GM23338 (cell line): ENCODE data around the gene SLC2A11. TPM values are rescaled to one million over a fixed set of nuclear protein-coding genes. Genes with fewer than 3 reads are reported as not detected.

Source experiments
- ATAC-seq: fragments of 200-7000 bp; cut with Tn5 transposase; 3 replicates; pipeline ENCODE4 v1.9.1; 2020
- DNase-seq: peaks from one replicate; pipeline ENCODE4 v3.0.0-alpha.2; 2015; ENCODE audit warnings: low spot score
- H2AFZ ChIP-seq: fragments of 200-600 bp; sonication (generic); 2 replicates; pipeline ENCODE4 v1.8.0; 2016; ENCODE audit warnings: antibody characterized with exemption, mild to moderate bottlenecking, moderate library complexity
- H3F3A ChIP-seq: fragments of 200-600 bp; sonication (generic); replicated peaks from 2 replicates; pipeline ENCODE4 v1.8.0; 2017; ENCODE audit warnings: antibody characterized with exemption, mixed run types, low read depth
- H3K27ac ChIP-seq: fragments of 200-600 bp; sonication (generic); 2 replicates; pipeline ENCODE4 v1.6.1; 2016; ENCODE audit warnings: low read depth
- H3K27me3 ChIP-seq: fragments of 200-600 bp; sonication (generic); 2 replicates; pipeline ENCODE4 v1.8.0; 2016; ENCODE audit warnings: mild to moderate bottlenecking, mixed run types, moderate library complexity; ENCODE audit not compliant: insufficient read depth
- H3K36me3 ChIP-seq: fragments of 200-600 bp; sonication (generic); 2 replicates; pipeline ENCODE4 v1.8.0; 2016; ENCODE audit warnings: mild to moderate bottlenecking; ENCODE audit not compliant: insufficient read depth
- H3K4me1 ChIP-seq: fragments of 200-600 bp; sonication (generic); 2 replicates; pipeline ENCODE4 v1.8.0; 2016; ENCODE audit warnings: mild to moderate bottlenecking, moderate library complexity; ENCODE audit not compliant: insufficient read depth
- H3K4me2 ChIP-seq: fragments of 200-600 bp; sonication (generic); 2 replicates; pipeline ENCODE4 v1.7.1; 2017; ENCODE audit warnings: mixed run types
- H3K4me3 ChIP-seq: fragments of 200-600 bp; sonication (generic); 2 replicates; pipeline ENCODE4 v1.6.1; 2016; ENCODE audit warnings: mixed run types
- H3K79me2 ChIP-seq: fragments of 200-600 bp; sonication (generic); replicated peaks from 2 replicates; pipeline ENCODE4 v1.8.0; 2017; ENCODE audit warnings: mild to moderate bottlenecking; ENCODE audit not compliant: insufficient read depth
- H3K9me2 ChIP-seq: fragments of 200-600 bp; sonication (generic); 2 replicates; pipeline ENCODE4 v1.8.0; 2017; ENCODE audit not compliant: insufficient read depth
- H4K20me1 ChIP-seq: fragments of 200-600 bp; sonication (generic); replicated peaks from 2 replicates; pipeline ENCODE4 v1.8.0; 2017; ENCODE audit warnings: mild to moderate bottlenecking; ENCODE audit not compliant: insufficient read depth
- H3K27ac Mint-ChIP-seq: 2 replicates; pipeline ENCODE4 v1.8.0; 2020; ENCODE audit warnings: inconsistent platforms, mild to moderate bottlenecking, moderate library complexity, mixed read lengths
- H3K27me3 Mint-ChIP-seq: 3 replicates; pipeline ENCODE4 v1.8.0; 2022; ENCODE audit warnings: low read depth, mild to moderate bottlenecking, moderate library complexity, mixed read lengths, inconsistent platforms; ENCODE audit not compliant: insufficient read depth, poor library complexity
- H3K36me3 Mint-ChIP-seq: 3 replicates; pipeline ENCODE4 v1.8.0; 2021; ENCODE audit warnings: low read depth, mild to moderate bottlenecking, inconsistent platforms, moderate library complexity, mixed read lengths
- H3K4me1 Mint-ChIP-seq: 3 replicates; pipeline ENCODE4 v1.8.0; 2020; ENCODE audit warnings: mild to moderate bottlenecking, inconsistent platforms, mixed read lengths
- H3K4me3 Mint-ChIP-seq: 3 replicates; pipeline ENCODE4 v1.8.0; 2021; ENCODE audit warnings: moderate library complexity, mild to moderate bottlenecking, inconsistent platforms, mixed read lengths
- H3K9me3 Mint-ChIP-seq: 3 replicates; pipeline ENCODE4 v1.8.0; 2020; ENCODE audit warnings: moderate library complexity, mild to moderate bottlenecking, inconsistent platforms, mixed read lengths
- CREB1 ChIP-seq: fragments of 250-450 bp; sonication (Bioruptor Pico); IDR thresholded peaks from 2 replicates; pipeline ENCODE4 v1.5.0; 2020; ENCODE audit warnings: low read depth, mild to moderate bottlenecking, moderate library complexity
- EZH2 ChIP-seq: fragments of 200-600 bp; sonication (generic); IDR thresholded peaks from one replicate; pipeline ENCODE4 v1.8.0; 2017; ENCODE audit warnings: antibody characterized with exemption, mild to moderate bottlenecking, low read depth; ENCODE audit not compliant: unreplicated experiment
- EZH2phosphoT487 ChIP-seq: fragments of 200-600 bp; sonication (generic); IDR thresholded peaks from one replicate; pipeline ENCODE4 v1.8.1; 2018; ENCODE audit warnings: antibody characterized with exemption; ENCODE audit not compliant: unreplicated experiment
- JUNB ChIP-seq: IDR thresholded peaks from one replicate; pipeline ENCODE4 v1.6.1; 2016; ENCODE audit warnings: antibody characterized with exemption; ENCODE audit not compliant: unreplicated experiment
- NANOG ChIP-seq: IDR thresholded peaks from 2 replicates; pipeline ENCODE4 v1.6.1; 2016; ENCODE audit warnings: antibody characterized with exemption, borderline replicate concordance
- STAT1 ChIP-seq: IDR thresholded peaks from one replicate; pipeline ENCODE4 v1.6.1; 2016; ENCODE audit warnings: antibody characterized with exemption; ENCODE audit not compliant: unreplicated experiment
- ZNF331 ChIP-seq: fragments of 250-450 bp; sonication (Bioruptor Pico); IDR thresholded peaks from 2 replicates; pipeline ENCODE4 v1.5.0; 2020; ENCODE audit warnings: low read depth, mild to moderate bottlenecking, moderate library complexity
- polyA plus RNA-seq: library from polyadenylated mRNA; unstranded; fragments of >200 nt; fragmentation: Nextera tagmentation; extraction: Ambion mirVana; gene quantifications from 2 replicates; pipeline ENCODE4 v1.2.1, GENCODE V29; 2016
- total RNA-seq: library from RNA; depleted of rRNA; stranded (reverse); fragments of >200 nt; shearing (Covaris generic); gene quantifications from 2 replicates; pipeline ENCODE4 v1.2.3, GENCODE V29; 2014
- TF ChIP-seq, protein P1 (sequence below), 2 experiments: fragments of 200-600 bp in 1 of 2; sonication (generic) in 1 of 2; conservative IDR thresholded peaks; 2 replicates each; pipeline versions ENCODE4 v1.5.1 to v1.6.1; 2016 to 2017; ENCODE audit warnings: antibody characterized with exemption in 2 of 2, low read depth in 2 of 2, mild to moderate bottlenecking in 2 of 2, moderate library complexity in 1 of 2
- TF ChIP-seq, protein P2 (sequence below): fragments of 250-450 bp; sonication (Bioruptor Pico); IDR thresholded peaks from 2 replicates; pipeline ENCODE4 v1.5.0; 2020; ENCODE audit warnings: mild to moderate bottlenecking, moderate library complexity

Gene SLC2A11
- total and polyA plus RNA-seq, 2 experiments from 2014 or later: 7.1 to 21.8 TPM

DNA sequence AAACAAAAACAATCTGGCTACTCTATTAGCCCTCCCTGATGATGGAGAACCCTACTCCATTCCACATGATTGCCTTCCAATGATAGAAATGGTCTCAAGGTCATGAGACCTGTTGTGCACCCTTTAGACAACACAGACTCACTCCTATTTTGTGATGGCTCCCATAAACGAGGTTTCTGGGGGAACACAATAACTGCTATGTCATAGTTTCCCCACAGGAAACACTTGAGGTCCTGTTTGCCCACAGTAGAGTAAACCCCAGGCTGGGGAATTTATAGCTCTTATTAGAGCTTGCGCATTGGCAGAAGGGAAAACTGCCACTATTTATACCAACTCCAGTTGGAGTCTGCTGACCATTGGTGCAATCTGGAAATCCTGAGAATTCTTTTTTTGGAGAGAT, 65.2 kb downstream of the SLC2A11 start:
- no peaks in the 10 kb centered on the region for H3F3A ChIP-seq
- H3K4me1 Mint-ChIP-seq: no peaks in the 10 kb centered on the region
- H3K27ac ChIP-seq: no peak overlapping the region
- H3K36me3 ChIP-seq: peaks cover 8% of the 10 kb centered on the region; the same call in 1 of the 2 replicates
- no peak overlapping the region for H3K4me3 Mint-ChIP-seq
- ATAC-seq (no peak), DNase-seq (no peak)
- TF ChIP-seq STAT1: no peak
- no peak for TF ChIP-seq ZNF331 (CRISPR knock-in tag)
- TF ChIP-seq CREB1: no peak
- TF ChIP-seq EZH2: no peak
- TF ChIP-seq, protein P1, sequence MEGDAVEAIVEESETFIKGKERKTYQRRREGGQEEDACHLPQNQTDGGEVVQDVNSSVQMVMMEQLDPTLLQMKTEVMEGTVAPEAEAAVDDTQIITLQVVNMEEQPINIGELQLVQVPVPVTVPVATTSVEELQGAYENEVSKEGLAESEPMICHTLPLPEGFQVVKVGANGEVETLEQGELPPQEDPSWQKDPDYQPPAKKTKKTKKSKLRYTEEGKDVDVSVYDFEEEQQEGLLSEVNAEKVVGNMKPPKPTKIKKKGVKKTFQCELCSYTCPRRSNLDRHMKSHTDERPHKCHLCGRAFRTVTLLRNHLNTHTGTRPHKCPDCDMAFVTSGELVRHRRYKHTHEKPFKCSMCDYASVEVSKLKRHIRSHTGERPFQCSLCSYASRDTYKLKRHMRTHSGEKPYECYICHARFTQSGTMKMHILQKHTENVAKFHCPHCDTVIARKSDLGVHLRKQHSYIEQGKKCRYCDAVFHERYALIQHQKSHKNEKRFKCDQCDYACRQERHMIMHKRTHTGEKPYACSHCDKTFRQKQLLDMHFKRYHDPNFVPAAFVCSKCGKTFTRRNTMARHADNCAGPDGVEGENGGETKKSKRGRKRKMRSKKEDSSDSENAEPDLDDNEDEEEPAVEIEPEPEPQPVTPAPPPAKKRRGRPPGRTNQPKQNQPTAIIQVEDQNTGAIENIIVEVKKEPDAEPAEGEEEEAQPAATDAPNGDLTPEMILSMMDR (conservative IDR thresholded peaks at IDR 0.05; ENCODE audit: low read depth in 2 of 2): no peak
- no peak overlapping the region for H3K4me2 ChIP-seq
- H3K9me2 ChIP-seq: no peaks in the 10 kb centered on the region
- no peaks in the 10 kb centered on the region for H3K27me3 ChIP-seq
- no peak overlapping the region for H3K27ac Mint-ChIP-seq
- H3K79me2 ChIP-seq: no peaks in the 10 kb centered on the region
- peaks cover 36% of the 10 kb centered on the region for H3K9me3 Mint-ChIP-seq
- H4K20me1 ChIP-seq: no peaks in the 10 kb centered on the region; the same call in 1 of the 2 replicates
- no peak overlapping the region for H3K4me3 ChIP-seq
- no peak overlapping the region for H2AFZ ChIP-seq
- H3K36me3 Mint-ChIP-seq: peaks cover 47% of the 10 kb centered on the region
- H3K4me1 ChIP-seq: no peaks in the 10 kb centered on the region
- H3K27me3 Mint-ChIP-seq: no peaks in the 10 kb centered on the region

DNA sequence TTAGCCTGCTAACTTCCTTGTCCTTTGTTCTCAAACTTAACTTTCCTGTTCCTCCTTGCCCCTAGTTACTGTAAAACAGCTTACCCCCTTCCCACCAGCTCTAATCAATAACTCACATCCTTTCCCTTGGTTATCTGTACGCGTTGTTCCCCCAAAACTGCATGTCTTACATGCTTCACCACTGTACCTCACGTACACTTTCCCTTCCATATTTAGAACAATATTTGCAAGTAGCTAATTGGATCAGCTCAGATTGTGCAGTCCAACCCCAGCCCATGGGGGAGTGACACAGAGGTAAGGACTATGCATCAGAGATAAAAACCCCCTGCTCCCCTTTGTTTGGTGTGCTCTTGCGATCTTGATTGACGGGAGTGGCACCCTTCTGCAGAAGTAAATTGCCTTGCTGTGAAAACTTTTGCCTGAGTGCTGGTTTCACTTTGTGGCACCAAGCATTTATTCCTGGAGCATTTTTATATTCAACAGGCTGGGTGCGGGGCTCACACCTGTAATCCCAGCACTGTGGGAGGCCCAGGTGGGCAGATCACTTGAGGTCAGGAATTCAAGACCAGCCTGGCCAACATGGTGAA, 67.4 kb downstream of the SLC2A11 start:
- Histone ChIP-seq H2AFZ (no peak overlapping the region), H3K4me3 (no peak overlapping the region), H3K79me2 (no peaks in the 10 kb centered on the region), H3F3A (no peaks in the 10 kb centered on the region), H3K36me3 (peaks cover 8% of the 10 kb centered on the region), H3K9me2 (no peaks in the 10 kb centered on the region), H3K27ac (no peak overlapping the region), H4K20me1 (peaks cover 3% of the 10 kb centered on the region; the same call in 1 of the 2 replicates), H3K4me2 (no peak overlapping the region), H3K4me1 (no peaks in the 10 kb centered on the region), H3K27me3 (no peaks in the 10 kb centered on the region)
- Mint-ChIP-seq H3K36me3 (peaks cover 61% of the 10 kb centered on the region), H3K4me3 (no peak overlapping the region), H3K4me1 (no peaks in the 10 kb centered on the region), H3K9me3 (peaks cover 38% of the 10 kb centered on the region), H3K27ac (no peak overlapping the region), H3K27me3 (peaks cover 1% of the 10 kb centered on the region)
- DNase-seq (no peak), ATAC-seq (no peak)
- no peak for TF ChIP-seq ZNF331 (CRISPR knock-in tag)

DNA sequence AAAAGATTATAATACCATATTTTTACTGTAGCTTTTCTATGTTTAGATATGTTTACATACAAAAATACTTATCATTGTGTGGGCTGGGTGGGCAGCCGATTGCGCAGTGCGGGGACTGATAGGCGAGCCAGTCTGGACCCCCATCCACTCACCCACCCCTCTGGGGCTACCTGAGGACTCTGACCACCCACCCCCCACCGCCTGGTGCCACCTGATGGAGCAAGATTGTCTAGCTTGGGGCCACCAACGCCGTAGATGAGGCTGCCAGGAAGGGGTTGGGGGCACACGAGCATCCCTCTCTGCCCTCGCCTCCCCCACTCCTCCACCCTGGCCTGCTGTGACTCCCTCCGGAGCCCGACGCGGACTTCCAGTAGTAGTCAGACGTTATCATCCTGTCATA, 68.9 kb downstream of the SLC2A11 start:
- Mint-ChIP-seq H3K9me3 (peaks cover 45% of the 10 kb centered on the region), H3K27ac (no peak overlapping the region), H3K27me3 (peaks cover 3% of the 10 kb centered on the region), H3K4me3 (no peak overlapping the region), H3K36me3 (peaks cover 67% of the 10 kb centered on the region), H3K4me1 (no peaks in the 10 kb centered on the region)
- H3F3A ChIP-seq: no peaks in the 10 kb centered on the region
- no peaks in the 10 kb centered on the region for H3K4me1 ChIP-seq
- peaks cover 3% of the 10 kb centered on the region; the same call in 1 of the 2 replicates for H4K20me1 ChIP-seq
- H2AFZ ChIP-seq: no peak overlapping the region
- no peak for ATAC-seq
- no peak overlapping the region for H3K4me2 ChIP-seq
- H3K79me2 ChIP-seq: no peaks in the 10 kb centered on the region
- no peaks in the 10 kb centered on the region for H3K27me3 ChIP-seq
- no peak overlapping the region for H3K27ac ChIP-seq
- peaks cover 15% of the 10 kb centered on the region for H3K36me3 ChIP-seq
- DNase-seq: no peak
- no peaks in the 10 kb centered on the region for H3K9me2 ChIP-seq
- no peak overlapping the region for H3K4me3 ChIP-seq
- TF ChIP-seq, protein P2, sequence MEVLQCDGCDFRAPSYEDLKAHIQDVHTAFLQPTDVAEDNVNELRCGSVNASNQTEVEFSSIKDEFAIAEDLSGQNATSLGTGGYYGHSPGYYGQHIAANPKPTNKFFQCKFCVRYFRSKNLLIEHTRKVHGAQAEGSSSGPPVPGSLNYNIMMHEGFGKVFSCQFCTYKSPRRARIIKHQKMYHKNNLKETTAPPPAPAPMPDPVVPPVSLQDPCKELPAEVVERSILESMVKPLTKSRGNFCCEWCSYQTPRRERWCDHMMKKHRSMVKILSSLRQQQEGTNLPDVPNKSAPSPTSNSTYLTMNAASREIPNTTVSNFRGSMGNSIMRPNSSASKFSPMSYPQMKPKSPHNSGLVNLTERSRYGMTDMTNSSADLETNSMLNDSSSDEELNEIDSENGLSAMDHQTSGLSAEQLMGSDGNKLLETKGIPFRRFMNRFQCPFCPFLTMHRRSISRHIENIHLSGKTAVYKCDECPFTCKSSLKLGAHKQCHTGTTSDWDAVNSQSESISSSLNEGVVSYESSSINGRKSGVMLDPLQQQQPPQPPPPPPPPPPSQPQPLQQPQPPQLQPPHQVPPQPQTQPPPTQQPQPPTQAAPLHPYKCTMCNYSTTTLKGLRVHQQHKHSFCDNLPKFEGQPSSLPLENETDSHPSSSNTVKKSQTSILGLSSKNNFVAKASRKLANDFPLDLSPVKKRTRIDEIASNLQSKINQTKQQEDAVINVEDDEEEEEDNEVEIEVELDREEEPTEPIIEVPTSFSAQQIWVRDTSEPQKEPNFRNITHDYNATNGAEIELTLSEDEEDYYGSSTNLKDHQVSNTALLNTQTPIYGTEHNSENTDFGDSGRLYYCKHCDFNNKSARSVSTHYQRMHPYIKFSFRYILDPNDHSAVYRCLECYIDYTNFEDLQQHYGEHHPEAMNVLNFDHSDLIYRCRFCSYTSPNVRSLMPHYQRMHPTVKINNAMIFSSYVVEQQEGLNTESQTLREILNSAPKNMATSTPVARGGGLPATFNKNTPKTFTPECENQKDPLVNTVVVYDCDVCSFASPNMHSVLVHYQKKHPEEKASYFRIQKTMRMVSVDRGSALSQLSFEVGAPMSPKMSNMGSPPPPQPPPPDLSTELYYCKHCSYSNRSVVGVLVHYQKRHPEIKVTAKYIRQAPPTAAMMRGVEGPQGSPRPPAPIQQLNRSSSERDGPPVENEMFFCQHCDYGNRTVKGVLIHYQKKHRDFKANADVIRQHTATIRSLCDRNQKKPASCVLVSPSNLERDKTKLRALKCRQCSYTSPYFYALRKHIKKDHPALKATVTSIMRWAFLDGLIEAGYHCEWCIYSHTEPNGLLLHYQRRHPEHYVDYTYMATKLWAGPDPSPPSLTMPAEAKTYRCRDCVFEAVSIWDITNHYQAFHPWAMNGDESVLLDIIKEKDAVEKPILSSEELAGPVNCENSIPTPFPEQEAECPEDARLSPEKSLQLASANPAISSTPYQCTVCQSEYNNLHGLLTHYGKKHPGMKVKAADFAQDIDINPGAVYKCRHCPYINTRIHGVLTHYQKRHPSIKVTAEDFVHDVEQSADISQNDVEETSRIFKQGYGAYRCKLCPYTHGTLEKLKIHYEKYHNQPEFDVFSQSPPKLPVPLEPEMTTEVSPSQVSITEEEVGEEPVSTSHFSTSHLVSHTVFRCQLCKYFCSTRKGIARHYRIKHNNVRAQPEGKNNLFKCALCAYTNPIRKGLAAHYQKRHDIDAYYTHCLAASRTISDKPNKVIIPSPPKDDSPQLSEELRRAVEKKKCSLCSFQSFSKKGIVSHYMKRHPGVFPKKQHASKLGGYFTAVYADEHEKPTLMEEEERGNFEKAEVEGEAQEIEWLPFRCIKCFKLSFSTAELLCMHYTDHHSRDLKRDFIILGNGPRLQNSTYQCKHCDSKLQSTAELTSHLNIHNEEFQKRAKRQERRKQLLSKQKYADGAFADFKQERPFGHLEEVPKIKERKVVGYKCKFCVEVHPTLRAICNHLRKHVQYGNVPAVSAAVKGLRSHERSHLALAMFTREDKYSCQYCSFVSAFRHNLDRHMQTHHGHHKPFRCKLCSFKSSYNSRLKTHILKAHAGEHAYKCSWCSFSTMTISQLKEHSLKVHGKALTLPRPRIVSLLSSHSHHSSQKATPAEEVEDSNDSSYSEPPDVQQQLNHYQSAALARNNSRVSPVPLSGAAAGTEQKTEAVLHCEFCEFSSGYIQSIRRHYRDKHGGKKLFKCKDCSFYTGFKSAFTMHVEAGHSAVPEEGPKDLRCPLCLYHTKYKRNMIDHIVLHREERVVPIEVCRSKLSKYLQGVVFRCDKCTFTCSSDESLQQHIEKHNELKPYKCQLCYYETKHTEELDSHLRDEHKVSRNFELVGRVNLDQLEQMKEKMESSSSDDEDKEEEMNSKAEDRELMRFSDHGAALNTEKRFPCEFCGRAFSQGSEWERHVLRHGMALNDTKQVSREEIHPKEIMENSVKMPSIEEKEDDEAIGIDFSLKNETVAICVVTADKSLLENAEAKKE (CRISPR knock-in tag): no peak
- no peak for TF ChIP-seq JUNB
- TF ChIP-seq NANOG: no peak
- no peak for TF ChIP-seq EZH2phosphoT487
- no peak for TF ChIP-seq ZNF331 (CRISPR knock-in tag)
- no peak for TF ChIP-seq STAT1
- TF ChIP-seq CREB1: no peak
